Measurements from ENCODE around the gene BLOC1S5.
A peak's percentile ranks its signal among the peaks of the same experiment; 100 is the strongest.

Gene BLOC1S5

DNA sequence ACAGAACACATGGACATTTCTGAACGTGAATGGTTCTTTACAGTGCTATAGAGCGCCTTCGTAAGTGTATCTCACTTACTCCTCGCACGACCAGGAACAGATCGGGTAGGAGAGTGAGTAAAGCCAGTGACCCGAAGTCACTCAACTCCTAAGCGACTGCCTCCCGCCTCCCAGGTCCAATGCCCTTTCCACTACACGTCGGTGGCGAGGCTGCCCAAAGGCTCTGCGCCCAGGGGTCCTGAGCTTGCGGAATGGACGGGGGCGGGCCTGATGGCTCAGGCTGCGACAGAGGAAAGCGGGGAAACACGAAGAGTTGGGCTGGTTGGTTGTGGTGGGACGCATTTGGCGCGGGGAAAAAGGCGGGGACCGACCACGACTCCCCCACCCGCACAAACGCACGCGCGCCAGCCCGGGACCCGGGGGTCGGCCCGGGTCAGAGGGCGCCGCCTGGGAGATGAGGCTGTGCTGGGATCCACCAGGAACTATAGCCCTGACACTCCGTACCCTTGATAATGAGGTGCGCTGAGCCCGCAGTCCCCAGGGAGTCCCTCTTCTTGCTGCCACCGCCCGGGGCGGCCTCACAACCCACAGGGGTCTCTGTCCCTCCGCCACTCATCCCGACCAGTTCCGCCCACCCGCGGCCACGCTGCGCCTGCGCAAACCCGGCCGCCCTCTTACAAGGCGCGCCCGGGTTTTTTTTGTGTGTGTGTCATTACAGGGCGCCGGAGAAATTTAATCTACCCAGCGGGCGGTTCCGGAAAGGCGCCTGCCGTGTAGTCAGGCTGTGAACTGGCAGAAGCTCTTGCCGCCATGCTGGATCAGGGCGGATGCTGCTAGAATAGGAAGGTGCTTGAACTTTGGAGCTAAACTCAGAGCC, at the start of gene BLOC1S5:
TSS of gene BLOC1S5 (minus strand) at position 629 of the 877 bp plus-strand sequence. CDS start at position 616, 13 bp downstream.
- DNase-seq (ENCODE audit: low read depth), result peak; percentile 86
- peak within 1 kb of the TSS; percentile 97 for H3K4me3 ChIP-seq (ENCODE audit: low read depth, low read length)
- no peak for TF ChIP-seq CTCF (IDR thresholded peaks at IDR 0.05; ENCODE audit: control insufficient read depth, extremely low read depth, insufficient read depth)

DNA sequence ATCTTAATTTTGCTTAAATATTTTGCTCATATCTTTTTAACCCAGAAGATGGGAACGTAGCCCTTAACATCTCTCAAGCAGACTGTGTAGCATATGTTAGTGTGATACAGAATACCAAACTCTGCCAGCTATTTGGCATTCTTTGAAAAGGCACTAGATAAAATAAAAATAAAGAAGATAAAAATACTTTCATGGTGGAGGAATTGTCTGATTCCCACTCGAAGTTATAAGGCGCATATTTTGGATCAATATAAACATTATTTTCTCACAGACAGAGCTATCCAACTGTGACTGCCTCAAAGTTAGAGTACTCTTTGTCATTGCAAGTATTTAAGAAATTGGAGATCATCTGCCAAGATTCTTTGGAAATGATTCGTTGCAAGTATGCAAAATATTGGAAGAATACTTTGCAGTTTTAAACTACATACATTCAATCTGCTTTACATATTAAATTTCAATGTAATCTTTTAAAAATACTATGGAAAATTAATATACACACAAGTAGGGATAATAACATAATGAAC, 49.0 kb upstream of the BLOC1S5 start:
- TF ChIP-seq CTCF (IDR thresholded peaks at IDR 0.05; ENCODE audit: control insufficient read depth, extremely low read depth, insufficient read depth), result no peak
- DNase-seq (ENCODE audit: low read depth), result no peak
- no peak overlapping the region for H3K4me3 ChIP-seq (ENCODE audit: low read depth, low read length)

DNA sequence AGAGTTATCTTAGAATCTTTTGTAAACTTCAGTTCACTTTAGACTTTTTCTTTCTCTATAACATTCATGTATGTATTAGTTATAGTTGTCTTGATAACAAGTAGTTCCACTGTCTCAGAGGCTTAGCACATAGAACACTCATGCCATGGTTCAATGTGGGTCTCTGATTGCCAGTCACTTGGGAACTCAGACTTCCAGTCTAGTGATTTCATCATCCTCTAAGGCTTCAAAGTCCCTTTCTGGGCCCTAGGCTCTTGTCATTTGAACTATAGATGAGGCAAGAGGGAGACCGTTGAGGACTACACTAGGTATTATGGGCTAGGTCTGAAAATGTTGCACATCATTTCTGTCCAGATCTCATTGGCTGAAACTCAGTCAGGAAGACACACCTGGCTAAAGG, 46.5 kb upstream of the BLOC1S5 start:
- no peak for TF ChIP-seq CTCF (IDR thresholded peaks at IDR 0.05; ENCODE audit: control insufficient read depth, extremely low read depth, insufficient read depth)
- no peak overlapping the region for H3K4me3 ChIP-seq (ENCODE audit: low read depth, low read length)
- no peak for DNase-seq (ENCODE audit: low read depth)

- TF ChIP-seq CTCF (IDR thresholded peaks at IDR 0.05; ENCODE audit: control insufficient read depth, extremely low read depth, insufficient read depth), result no peak
- no peak overlapping the region for H3K4me3 ChIP-seq (ENCODE audit: low read depth, low read length)
- DNase-seq (ENCODE audit: low read depth), result no peak
Measured at GRCh38 chr6:8110117-8110721, 46.0 kb upstream of the BLOC1S5 start.

GRCh38 chr6:8108759-8109539, 44.8 kb upstream of the BLOC1S5 start:
- no peak for DNase-seq (ENCODE audit: low read depth)
- no peak for TF ChIP-seq CTCF (IDR thresholded peaks at IDR 0.05; ENCODE audit: control insufficient read depth, extremely low read depth, insufficient read depth)
- no peak overlapping the region for H3K4me3 ChIP-seq (ENCODE audit: low read depth, low read length)

- DNase-seq (ENCODE audit: low read depth), result no peak
- H3K4me3 ChIP-seq (ENCODE audit: low read depth, low read length), result no peak overlapping the region
Measured at GRCh38 chr6:8108031-8108660, 44.0 kb upstream of the BLOC1S5 start.

More at GRCh38 chr6:8108031-8108660, 44.0 kb upstream of the BLOC1S5 start:
- TF ChIP-seq CTCF (IDR thresholded peaks at IDR 0.05; ENCODE audit: control insufficient read depth, extremely low read depth, insufficient read depth), result no peak
